ENCODE measurements around the gene TADA1.

TADA1 gene

GRCh38 chr1:166910396-166910994 lies 34.4 kb upstream of the TADA1 start:
- Histone ChIP-seq H3K4me1 (ENCODE audit: insufficient read depth, low read length) (no peaks in the 10 kb centered on the region; the same call in 1 of the 2 replicates), H3K27ac (ENCODE audit: low read depth, low read length) (no peak overlapping the region), H3K9ac (ENCODE audit: low read depth, low read length) (no peak overlapping the region), H3K27me3 (ENCODE audit: insufficient read depth, low read length) (no peaks in the 10 kb centered on the region), H3K36me3 (ENCODE audit: insufficient read depth, low read length) (no peaks in the 10 kb centered on the region), H3K9me3 (ENCODE audit: insufficient read depth, low read depth, low read length) (peaks cover 17% of the 10 kb centered on the region), H3K4me3 (ENCODE audit: low read length) (no peak overlapping the region)
- WGBS = 0% methylated on average over 1 of the region's 1 CpG

- WGBS = 92% methylated on average over 1 of the region's 1 CpG
These were observed 32.9 kb upstream of the TADA1 start for GRCh38 chr1:166908942-166909341.

GRCh38 chr1:166907763-166908162 lies 31.7 kb upstream of the TADA1 start:
- Histone ChIP-seq H3K4me1 (ENCODE audit: insufficient read depth, low read length) (no peaks in the 10 kb centered on the region), H3K9ac (ENCODE audit: low read depth, low read length) (no peak overlapping the region), H3K9me3 (ENCODE audit: insufficient read depth, low read depth, low read length) (peaks cover 17% of the 10 kb centered on the region), H3K27me3 (ENCODE audit: insufficient read depth, low read length) (no peaks in the 10 kb centered on the region), H3K4me3 (ENCODE audit: low read length) (no peak overlapping the region), H3K36me3 (ENCODE audit: insufficient read depth, low read length) (no peaks in the 10 kb centered on the region), H3K27ac (ENCODE audit: low read depth, low read length) (no peak overlapping the region)
- 85% methylated on average over 3 of the region's 3 CpGs for WGBS

More at GRCh38 chr1:166908942-166909341, 32.9 kb upstream of the TADA1 start:
- no peak overlapping the region for H3K4me3 ChIP-seq (ENCODE audit: low read length)
- H3K9me3 ChIP-seq (ENCODE audit: insufficient read depth, low read depth, low read length) = peaks cover 17% of the 10 kb centered on the region
- no peak overlapping the region for H3K27ac ChIP-seq (ENCODE audit: low read depth, low read length)
- H3K4me1 ChIP-seq (ENCODE audit: insufficient read depth, low read length) = no peaks in the 10 kb centered on the region
- no peaks in the 10 kb centered on the region for H3K27me3 ChIP-seq (ENCODE audit: insufficient read depth, low read length)
- H3K36me3 ChIP-seq (ENCODE audit: insufficient read depth, low read length) = no peaks in the 10 kb centered on the region
- no peak overlapping the region for H3K9ac ChIP-seq (ENCODE audit: low read depth, low read length)

- Histone ChIP-seq H3K4me3 (ENCODE audit: low read length) (no peak overlapping the region), H3K9ac (ENCODE audit: low read depth, low read length) (no peak overlapping the region), H3K4me1 (ENCODE audit: insufficient read depth, low read length) (no peaks in the 10 kb centered on the region), H3K27ac (ENCODE audit: low read depth, low read length) (no peak overlapping the region), H3K27me3 (ENCODE audit: insufficient read depth, low read length) (no peaks in the 10 kb centered on the region), H3K36me3 (ENCODE audit: insufficient read depth, low read length) (no peaks in the 10 kb centered on the region), H3K9me3 (ENCODE audit: insufficient read depth, low read depth, low read length) (peaks cover 15% of the 10 kb centered on the region)
- 97% methylated on average over 3 of the region's 4 CpGs for WGBS
These were observed 31.0 kb upstream of the TADA1 start for GRCh38 chr1:166907051-166907450.

GRCh38 chr1:166906647-166907046 lies 30.6 kb upstream of the TADA1 start:
- Histone ChIP-seq H3K27me3 (ENCODE audit: insufficient read depth, low read length) (no peaks in the 10 kb centered on the region), H3K9ac (ENCODE audit: low read depth, low read length) (no peak overlapping the region), H3K9me3 (ENCODE audit: insufficient read depth, low read depth, low read length) (peaks cover 11% of the 10 kb centered on the region), H3K36me3 (ENCODE audit: insufficient read depth, low read length) (no peaks in the 10 kb centered on the region), H3K27ac (ENCODE audit: low read depth, low read length) (no peak overlapping the region), H3K4me3 (ENCODE audit: low read length) (no peak overlapping the region), H3K4me1 (ENCODE audit: insufficient read depth, low read length) (no peaks in the 10 kb centered on the region)
- WGBS = 96% methylated on average over 3 of the region's 3 CpGs

GRCh38 chr1:166905900-166906299 lies 29.8 kb upstream of the TADA1 start:
- Histone ChIP-seq H3K9me3 (ENCODE audit: insufficient read depth, low read depth, low read length) (peaks cover 4% of the 10 kb centered on the region; the same call in 1 of the 2 replicates), H3K27me3 (ENCODE audit: insufficient read depth, low read length) (no peaks in the 10 kb centered on the region), H3K4me1 (ENCODE audit: insufficient read depth, low read length) (no peaks in the 10 kb centered on the region), H3K36me3 (ENCODE audit: insufficient read depth, low read length) (no peaks in the 10 kb centered on the region), H3K4me3 (ENCODE audit: low read length) (no peak overlapping the region), H3K9ac (ENCODE audit: low read depth, low read length) (no peak overlapping the region), H3K27ac (ENCODE audit: low read depth, low read length) (no peak overlapping the region)
- 98% methylated on average over 3 of the region's 3 CpGs for WGBS

GRCh38 chr1:166905136-166905535 lies 29.1 kb upstream of the TADA1 start:
- Histone ChIP-seq H3K4me1 (ENCODE audit: insufficient read depth, low read length) (no peaks in the 10 kb centered on the region), H3K9ac (ENCODE audit: low read depth, low read length) (no peak overlapping the region), H3K27ac (ENCODE audit: low read depth, low read length) (no peak overlapping the region), H3K4me3 (ENCODE audit: low read length) (no peak overlapping the region), H3K27me3 (ENCODE audit: insufficient read depth, low read length) (no peaks in the 10 kb centered on the region), H3K9me3 (ENCODE audit: insufficient read depth, low read depth, low read length) (no peaks in the 10 kb centered on the region), H3K36me3 (ENCODE audit: insufficient read depth, low read length) (no peaks in the 10 kb centered on the region)
- WGBS = 91% methylated on average over 2 of the region's 2 CpGs

GRCh38 chr1:166903232-166903631 lies 27.2 kb upstream of the TADA1 start:
- H3K36me3 ChIP-seq (ENCODE audit: insufficient read depth, low read length) = no peaks in the 10 kb centered on the region
- H3K9ac ChIP-seq (ENCODE audit: low read depth, low read length) = no peak overlapping the region
- H3K9me3 ChIP-seq (ENCODE audit: insufficient read depth, low read depth, low read length) = peaks cover 4% of the 10 kb centered on the region; the same call in 1 of the 2 replicates
- no peaks in the 10 kb centered on the region for H3K27me3 ChIP-seq (ENCODE audit: insufficient read depth, low read length)
- H3K27ac ChIP-seq (ENCODE audit: low read depth, low read length) = no peak overlapping the region
- no peaks in the 10 kb centered on the region for H3K4me1 ChIP-seq (ENCODE audit: insufficient read depth, low read length)
- 90% methylated on average over 1 of the region's 1 CpG for WGBS
- H3K4me3 ChIP-seq (ENCODE audit: low read length) = no peak overlapping the region

GRCh38 chr1:166902279-166902678 lies 26.2 kb upstream of the TADA1 start:
- no peak overlapping the region for H3K27ac ChIP-seq (ENCODE audit: low read depth, low read length)
- WGBS = 100% methylated on average over 1 of the region's 1 CpG

GRCh38 chr1:166900987-166901386 lies 24.9 kb upstream of the TADA1 start:
- H3K27ac ChIP-seq (ENCODE audit: low read depth, low read length) = no peak overlapping the region
- WGBS = 68% methylated on average over 4 of the region's 4 CpGs
- H3K27me3 ChIP-seq (ENCODE audit: insufficient read depth, low read length) = no peaks in the 10 kb centered on the region

More at GRCh38 chr1:166902279-166902678, 26.2 kb upstream of the TADA1 start:
- no peak overlapping the region for H3K4me3 ChIP-seq (ENCODE audit: low read length)
- H3K9ac ChIP-seq (ENCODE audit: low read depth, low read length) = no peak overlapping the region
- H3K36me3 ChIP-seq (ENCODE audit: insufficient read depth, low read length) = 0 out of 2 replicates have a peak, but pooled peaks cover 3% of the 10 kb centered on the region
- H3K27me3 ChIP-seq (ENCODE audit: insufficient read depth, low read length) = no peaks in the 10 kb centered on the region
- peaks cover 14% of the 10 kb centered on the region for H3K9me3 ChIP-seq (ENCODE audit: insufficient read depth, low read depth, low read length)
- no peaks in the 10 kb centered on the region for H3K4me1 ChIP-seq (ENCODE audit: insufficient read depth, low read length)

GRCh38 chr1:166899769-166900168 lies 23.7 kb upstream of the TADA1 start:
- no peak overlapping the region for H3K9ac ChIP-seq (ENCODE audit: low read depth, low read length)
- peaks cover 19% of the 10 kb centered on the region for H3K9me3 ChIP-seq (ENCODE audit: insufficient read depth, low read depth, low read length)
- H3K27me3 ChIP-seq (ENCODE audit: insufficient read depth, low read length) = no peaks in the 10 kb centered on the region
- no peak overlapping the region for H3K4me3 ChIP-seq (ENCODE audit: low read length)
- no peak overlapping the region for H3K27ac ChIP-seq (ENCODE audit: low read depth, low read length)
- H3K36me3 ChIP-seq (ENCODE audit: insufficient read depth, low read length) = 0 out of 2 replicates have a peak, but pooled peaks cover 3% of the 10 kb centered on the region
- no peaks in the 10 kb centered on the region for H3K4me1 ChIP-seq (ENCODE audit: insufficient read depth, low read length)

More at GRCh38 chr1:166900987-166901386, 24.9 kb upstream of the TADA1 start:
- Histone ChIP-seq H3K4me3 (ENCODE audit: low read length) (no peak overlapping the region), H3K9me3 (ENCODE audit: insufficient read depth, low read depth, low read length) (peaks cover 19% of the 10 kb centered on the region), H3K9ac (ENCODE audit: low read depth, low read length) (no peak overlapping the region), H3K36me3 (ENCODE audit: insufficient read depth, low read length) (0 out of 2 replicates have a peak, but pooled peaks cover 3% of the 10 kb centered on the region), H3K4me1 (ENCODE audit: insufficient read depth, low read length) (no peaks in the 10 kb centered on the region)

GRCh38 chr1:166895766-166896165 lies 19.7 kb upstream of the TADA1 start:
- Histone ChIP-seq H3K27me3 (ENCODE audit: insufficient read depth, low read length) (no peaks in the 10 kb centered on the region), H3K9me3 (ENCODE audit: insufficient read depth, low read depth, low read length) (peaks cover 19% of the 10 kb centered on the region), H3K9ac (ENCODE audit: low read depth, low read length) (no peak overlapping the region), H3K27ac (ENCODE audit: low read depth, low read length) (no peak overlapping the region), H3K4me3 (ENCODE audit: low read length) (no peak overlapping the region), H3K4me1 (ENCODE audit: insufficient read depth, low read length) (no peaks in the 10 kb centered on the region), H3K36me3 (ENCODE audit: insufficient read depth, low read length) (0 out of 2 replicates have a peak, but pooled peaks cover 3% of the 10 kb centered on the region)
- WGBS = 93% methylated on average over 3 of the region's 4 CpGs

Data from HUES64 (cell line).